Activated naive CD8-positive, alpha-beta T cell treated with anti-CD3 and anti-CD28 coated beads, Interleukin-2, amount 10 ng/mL, durations not matched to agents 7 days and 5 days (primary cell): ENCODE results near the gene M1AP. TPM values are rescaled to one million over a fixed set of nuclear protein-coding genes. Genes with fewer than 3 reads are reported as not detected.

Experiments
- ATAC-seq: fragments of 150-1000 bp; cut with Tn5 transposase; one replicate; pipeline ENCODE4 v1.10.0; 2021; ENCODE audit warnings: low read depth, moderate library complexity
- POLR2A ChIA-PET: fragments of 350-600 bp; sonication (Branson Sonifier 250); formaldehyde crosslinking; loops from one replicate; lab custom pipeline; 2021; ENCODE audit warnings: antibody characterized with exemption; lab: Charles Lee
- DNase-seq: peaks from one replicate; pipeline ENCODE4 v3.0.0; 2021
- H3K27ac Mint-ChIP-seq: one replicate; pipeline ENCODE4 v1.8.0; 2022; ENCODE audit warnings: mild to moderate bottlenecking, mixed read lengths
- H3K27me3 Mint-ChIP-seq: one replicate; pipeline ENCODE4 v1.8.0; 2022; ENCODE audit warnings: mild to moderate bottlenecking, moderate library complexity, mixed read lengths
- H3K36me3 Mint-ChIP-seq: one replicate; pipeline ENCODE4 v1.8.0; 2021; ENCODE audit warnings: mild to moderate bottlenecking, mixed read lengths
- H3K4me1 Mint-ChIP-seq: one replicate; pipeline ENCODE4 v1.8.0; 2021; ENCODE audit warnings: mixed read lengths
- H3K4me3 Mint-ChIP-seq: one replicate; pipeline ENCODE4 v1.8.0; 2022; ENCODE audit warnings: mild to moderate bottlenecking, moderate library complexity, mixed read lengths
- H3K9me3 Mint-ChIP-seq: one replicate; pipeline ENCODE4 v1.8.0; 2021; ENCODE audit warnings: mixed read lengths
- total RNA-seq, 2 experiments: library from RNA; stranded (reverse); gene quantifications; one replicate each; pipeline ENCODE4 v1.2.3, GENCODE V29; 2021

M1AP gene
- total RNA-seq, 2 experiments from 2014 or later: not detected

- no peak overlapping the region for H3K4me3 Mint-ChIP-seq
- ATAC-seq (no peak), DNase-seq (no peak)
- H3K36me3 Mint-ChIP-seq: peaks cover 7% of the 10 kb centered on the region
- no peaks in the 10 kb centered on the region for H3K4me1 Mint-ChIP-seq
- H3K27me3 Mint-ChIP-seq: no peaks in the 10 kb centered on the region
- POLR2A ChIA-PET: no interaction called here
- H3K27ac Mint-ChIP-seq: no peak overlapping the region
- H3K9me3 Mint-ChIP-seq: no peaks in the 10 kb centered on the region
These were observed 27.0 kb upstream of the M1AP start for GRCh38 chr2:74675090-74675489.

DNA sequence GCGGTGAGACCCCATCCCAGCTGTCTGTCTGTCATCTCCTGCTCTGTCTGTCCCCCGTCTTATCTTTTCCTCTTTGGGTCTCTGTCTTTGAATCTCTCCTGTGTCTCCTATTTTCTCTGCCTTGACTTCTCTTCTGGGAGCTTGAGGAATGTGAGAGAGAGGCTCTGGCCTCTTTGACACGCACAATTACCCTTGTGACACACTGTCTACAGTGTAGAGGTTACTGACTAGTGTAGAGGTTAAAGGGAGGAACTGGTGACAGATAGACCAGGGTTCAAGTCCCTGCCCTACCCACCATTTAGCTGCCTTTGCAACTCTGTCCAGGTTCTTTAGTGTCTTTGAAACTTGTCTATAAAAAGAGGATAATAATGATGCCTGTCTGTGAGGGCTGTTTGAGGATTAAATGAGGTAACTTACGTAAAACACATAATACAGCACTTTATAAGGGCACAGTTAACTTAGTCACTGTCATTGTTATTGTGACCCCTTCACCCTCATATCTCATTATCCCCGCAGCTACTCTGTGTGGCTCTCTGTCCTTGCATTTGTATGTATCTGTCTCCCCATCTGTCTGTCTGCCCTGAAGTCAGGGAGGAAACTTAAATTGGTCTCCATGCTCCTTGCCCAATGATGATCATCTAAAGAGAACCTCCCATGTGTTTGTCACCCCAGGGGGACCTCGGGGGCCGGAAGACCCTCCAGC lies 25.8 kb upstream of the M1AP start:
- H3K27me3 Mint-ChIP-seq: no peaks in the 10 kb centered on the region
- no peak overlapping the region for H3K4me3 Mint-ChIP-seq
- H3K27ac Mint-ChIP-seq: no peak overlapping the region
- no peaks in the 10 kb centered on the region for H3K9me3 Mint-ChIP-seq
- H3K4me1 Mint-ChIP-seq: no peaks in the 10 kb centered on the region
- DNase-seq (no peak), ATAC-seq (no peak)
- peaks cover 7% of the 10 kb centered on the region for H3K36me3 Mint-ChIP-seq
- POLR2A ChIA-PET: no interaction called here

- peaks cover 4% of the 10 kb centered on the region for H3K36me3 Mint-ChIP-seq
- H3K4me3 Mint-ChIP-seq: no peak overlapping the region
- no peaks in the 10 kb centered on the region for H3K9me3 Mint-ChIP-seq
- ATAC-seq (no peak), DNase-seq (no peak)
- H3K4me1 Mint-ChIP-seq: no peaks in the 10 kb centered on the region
- no peak overlapping the region for H3K27ac Mint-ChIP-seq
- POLR2A ChIA-PET: no interaction called here
- H3K27me3 Mint-ChIP-seq: no peaks in the 10 kb centered on the region
These were observed 23.3 kb upstream of the M1AP start for GRCh38 chr2:74671479-74671878.

- DNase-seq: no peak
- Mint-ChIP-seq H3K9me3 (no peaks in the 10 kb centered on the region), H3K27me3 (no peaks in the 10 kb centered on the region), H3K36me3 (no peaks in the 10 kb centered on the region), H3K4me3 (no peak overlapping the region), H3K4me1 (no peaks in the 10 kb centered on the region), H3K27ac (no peak overlapping the region)
- no peak for ATAC-seq
- POLR2A ChIA-PET: no interaction called here
These were observed 22.1 kb upstream of the M1AP start for GRCh38 chr2:74670263-74670662.

GRCh38 chr2:74668087-74668486 lies 20.0 kb upstream of the M1AP start:
- no peaks in the 10 kb centered on the region for H3K4me1 Mint-ChIP-seq
- POLR2A ChIA-PET: no interaction called here
- peaks cover 2% of the 10 kb centered on the region for H3K36me3 Mint-ChIP-seq
- H3K9me3 Mint-ChIP-seq: no peaks in the 10 kb centered on the region
- no peaks in the 10 kb centered on the region for H3K27me3 Mint-ChIP-seq
- H3K4me3 Mint-ChIP-seq: no peak overlapping the region
- DNase-seq (no peak), ATAC-seq (no peak)
- no peak overlapping the region for H3K27ac Mint-ChIP-seq

GRCh38 chr2:74659462-74659861 lies 11.3 kb upstream of the M1AP start:
- no peaks in the 10 kb centered on the region for H3K27me3 Mint-ChIP-seq
- POLR2A ChIA-PET: no interaction called here
- peaks cover 11% of the 10 kb centered on the region for H3K4me1 Mint-ChIP-seq
- H3K4me3 Mint-ChIP-seq: no peak overlapping the region
- peaks cover 3% of the 10 kb centered on the region for H3K36me3 Mint-ChIP-seq
- no peaks in the 10 kb centered on the region for H3K9me3 Mint-ChIP-seq
- no peak for DNase-seq
- no peak overlapping the region for H3K27ac Mint-ChIP-seq
- no peak for ATAC-seq

- no peak for ATAC-seq
- Mint-ChIP-seq H3K36me3 (peaks cover 3% of the 10 kb centered on the region), H3K27me3 (no peaks in the 10 kb centered on the region), H3K4me3 (no peak overlapping the region), H3K27ac (no peak overlapping the region), H3K9me3 (no peaks in the 10 kb centered on the region), H3K4me1 (peaks cover 13% of the 10 kb centered on the region)
- POLR2A ChIA-PET: no interaction called here
- no peak for DNase-seq
These were observed 10.4 kb upstream of the M1AP start for GRCh38 chr2:74658516-74658915.

DNA sequence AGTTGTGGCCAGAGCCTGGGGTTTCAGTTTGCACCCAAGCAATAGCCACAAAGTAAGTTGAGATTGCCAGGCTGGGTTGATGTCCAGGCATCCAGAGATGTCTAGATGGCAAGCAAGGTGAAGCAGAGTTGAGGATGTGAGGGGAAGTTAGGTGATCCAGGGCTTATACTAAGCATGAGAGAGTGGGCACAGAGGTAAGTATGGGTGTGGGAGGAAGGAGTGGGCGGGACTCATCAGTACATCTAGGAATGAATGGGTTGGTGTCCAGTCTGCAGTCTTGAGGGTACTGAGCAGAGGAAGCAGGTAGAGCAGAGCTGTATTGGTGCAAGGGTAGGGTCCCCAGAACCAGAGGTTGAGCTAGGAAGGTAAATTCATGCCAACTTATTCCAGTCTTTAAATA lies 7.4 kb upstream of the M1AP start:
- peaks cover 2% of the 10 kb centered on the region for H3K36me3 Mint-ChIP-seq
- no peaks in the 10 kb centered on the region for H3K9me3 Mint-ChIP-seq
- DNase-seq (no peak), ATAC-seq (no peak)
- POLR2A ChIA-PET: interaction anchor here (0.7 kb wide), 1 partner anchor 991 kb away, joined by 4 read pairs; the partner anchor contains the start of gene MRPL19
- H3K4me1 Mint-ChIP-seq: peaks cover 15% of the 10 kb centered on the region
- H3K4me3 Mint-ChIP-seq: peak overlapping the region; percentile 15
- H3K27me3 Mint-ChIP-seq: no peaks in the 10 kb centered on the region
- H3K27ac Mint-ChIP-seq: no peak overlapping the region

DNA sequence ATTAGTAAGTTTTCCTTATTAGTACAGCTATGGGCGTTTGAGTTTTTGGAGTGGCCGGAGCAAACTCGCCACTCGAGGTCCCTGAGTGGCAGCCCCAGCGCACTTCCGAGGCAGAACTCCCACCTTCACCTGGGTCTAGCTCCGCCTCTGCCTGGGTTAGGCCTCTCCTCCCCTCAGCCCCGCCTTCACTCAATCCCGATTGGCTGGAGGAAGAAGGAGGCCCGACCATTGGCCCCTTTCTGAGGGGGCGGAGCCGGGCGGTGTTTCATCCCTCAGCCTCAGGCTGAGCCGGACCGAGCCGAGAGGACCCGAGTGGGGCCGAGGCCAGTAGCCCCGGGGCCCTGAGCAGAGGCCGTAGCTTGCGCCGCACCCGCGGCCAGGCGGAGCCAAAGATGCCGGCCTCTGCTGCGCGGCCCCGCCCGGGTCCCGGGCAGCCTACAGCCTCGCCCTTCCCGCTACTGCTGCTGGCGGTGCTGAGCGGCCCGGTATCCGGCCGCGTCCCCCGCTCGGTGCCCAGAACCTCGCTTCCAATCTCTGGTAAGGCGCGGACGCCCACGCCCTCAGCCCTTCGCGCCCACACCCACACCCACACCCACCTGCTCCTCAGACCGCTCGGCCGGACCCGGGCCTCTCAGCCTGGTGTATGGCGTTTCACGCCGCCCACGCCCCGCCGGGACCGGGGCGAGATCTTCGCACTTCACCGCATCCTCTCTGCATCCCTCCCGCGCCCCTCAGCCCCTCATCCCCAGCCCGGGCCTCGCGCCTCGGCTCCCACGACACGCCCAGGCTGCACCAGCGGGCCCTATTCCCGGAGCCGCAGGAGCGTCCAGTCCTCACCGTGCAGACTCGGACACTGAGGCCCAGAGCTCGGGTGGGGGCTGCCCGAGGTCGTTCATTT lies 6.1 kb upstream of the M1AP start, which contains the start of gene SEMA4F:
TSS of gene SEMA4F (plus strand) at position 263 of the 898 bp plus-strand sequence. CDS start at position 393, 130 bp downstream.
- Mint-ChIP-seq H3K9me3 (no peaks in the 10 kb centered on the region), H3K4me3 (peak within 1 kb of the TSS; percentile 83), H3K4me1 (peaks cover 11% of the 10 kb centered on the region), H3K36me3 (peaks cover 2% of the 10 kb centered on the region), H3K27me3 (no peaks in the 10 kb centered on the region), H3K27ac (peak within 1 kb of the TSS; percentile 57)
- POLR2A ChIA-PET: interaction anchor here (0.9 kb wide), 1 partner anchor 27 kb away, joined by 4 read pairs; no protein-coding TSS in a partner anchor
- ATAC-seq (peak; percentile 99), DNase-seq (peak; percentile 92)

GRCh38 chr2:74653589-74653984 lies 5.5 kb upstream of the M1AP start:
- Mint-ChIP-seq H3K9me3 (no peaks in the 10 kb centered on the region), H3K27me3 (peaks cover 2% of the 10 kb centered on the region), H3K4me3 (peak overlapping the region; percentile 83), H3K4me1 (peaks cover 10% of the 10 kb centered on the region), H3K36me3 (no peaks in the 10 kb centered on the region), H3K27ac (peak overlapping the region; percentile 36)
- peak; percentile 36 for ATAC-seq
- POLR2A ChIA-PET: interaction anchor here (0.9 kb wide), 1 partner anchor 28 kb away, joined by 4 read pairs; no protein-coding TSS in a partner anchor
- DNase-seq: no peak

DNA sequence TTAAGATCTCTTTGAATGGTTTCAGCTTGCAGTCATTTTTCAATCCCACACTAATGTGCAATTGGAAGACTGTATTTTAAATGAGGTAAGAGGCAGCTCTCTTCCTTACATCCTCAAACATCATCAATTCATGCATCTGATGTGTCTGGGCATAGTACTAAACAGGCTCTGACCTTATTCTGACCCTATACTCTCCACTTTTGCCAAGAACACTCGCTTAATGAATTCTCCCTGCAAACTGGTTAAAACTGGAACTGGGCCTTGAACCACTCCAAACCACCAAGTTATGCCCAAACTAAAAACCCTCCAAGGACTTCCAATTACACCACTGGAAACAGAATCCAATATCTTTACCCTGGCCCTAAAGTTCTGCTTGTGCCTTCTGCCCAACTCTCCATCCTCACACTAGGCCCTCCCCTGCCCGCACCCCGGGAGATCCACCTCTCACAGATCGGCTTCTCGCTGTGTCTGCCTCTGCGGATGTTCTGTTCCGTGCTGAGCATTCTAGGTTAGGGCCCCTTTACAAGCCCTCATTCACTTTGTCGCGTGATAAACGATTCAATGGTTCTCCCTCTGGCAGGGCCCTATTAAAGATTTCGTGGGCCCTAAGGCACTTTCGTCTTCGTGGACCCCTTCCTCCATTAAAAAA lies 1.2 kb downstream of the M1AP start:
- POLR2A ChIA-PET: no interaction called here
- H3K4me3 Mint-ChIP-seq: no peak overlapping the region
- peaks cover 2% of the 10 kb centered on the region for H3K4me1 Mint-ChIP-seq
- DNase-seq (no peak), ATAC-seq (no peak)
- no peak overlapping the region for H3K27ac Mint-ChIP-seq
- H3K36me3 Mint-ChIP-seq: no peaks in the 10 kb centered on the region
- peaks cover 31% of the 10 kb centered on the region for H3K27me3 Mint-ChIP-seq
- H3K9me3 Mint-ChIP-seq: no peaks in the 10 kb centered on the region

DNA sequence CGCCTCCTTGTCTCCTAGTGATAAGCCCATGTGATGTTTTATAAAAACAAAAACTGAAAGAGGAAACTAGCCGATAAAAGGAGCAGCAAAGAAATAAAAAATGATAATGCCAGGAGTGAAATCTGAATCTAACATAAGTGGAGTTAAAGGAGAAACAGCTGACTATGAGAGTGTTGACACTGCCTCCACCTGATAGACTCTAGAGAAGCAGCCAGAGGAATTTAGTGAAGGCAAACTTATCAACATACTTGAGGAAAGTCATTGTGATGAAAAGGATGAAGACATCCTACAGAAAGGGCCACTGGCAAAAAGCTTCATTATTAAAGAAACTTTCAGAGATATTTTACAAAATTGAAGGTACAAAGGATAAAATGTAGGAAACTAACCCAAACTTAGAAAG lies 1.9 kb downstream of the M1AP start:
- Mint-ChIP-seq H3K4me1 (peaks cover 2% of the 10 kb centered on the region), H3K27me3 (peaks cover 34% of the 10 kb centered on the region), H3K4me3 (no peak overlapping the region), H3K9me3 (no peaks in the 10 kb centered on the region), H3K36me3 (no peaks in the 10 kb centered on the region), H3K27ac (no peak overlapping the region)
- POLR2A ChIA-PET: no interaction called here
- ATAC-seq (no peak), DNase-seq (no peak)

- H3K27me3 Mint-ChIP-seq: peaks cover 39% of the 10 kb centered on the region
- POLR2A ChIA-PET: no interaction called here
- ATAC-seq (no peak), DNase-seq (no peak)
- peaks cover 2% of the 10 kb centered on the region for H3K4me1 Mint-ChIP-seq
- H3K27ac Mint-ChIP-seq: no peak overlapping the region
- H3K4me3 Mint-ChIP-seq: no peak overlapping the region
- no peaks in the 10 kb centered on the region for H3K36me3 Mint-ChIP-seq
- no peaks in the 10 kb centered on the region for H3K9me3 Mint-ChIP-seq
These were observed 2.8 kb downstream of the M1AP start for GRCh38 chr2:74645344-74645743.
